Activated CD4-positive, alpha-beta T cell treated with anti-CD3 and anti-CD28 coated beads, Interleukin-2, amount 50 U/mL, for 48 hours (primary cell): ENCODE data around the gene GPR108.
"Not testable (repeated sequence)": the region's sequence is repeated elsewhere in the genome, so short reads cannot be mapped to it uniquely, and the experiment has no call there.

Experiments used
- DNase-seq, 2 experiments: peaks; one replicate each; pipeline ENCODE4 v3.0.0-alpha.2; 2020

Gene GPR108

DNA sequence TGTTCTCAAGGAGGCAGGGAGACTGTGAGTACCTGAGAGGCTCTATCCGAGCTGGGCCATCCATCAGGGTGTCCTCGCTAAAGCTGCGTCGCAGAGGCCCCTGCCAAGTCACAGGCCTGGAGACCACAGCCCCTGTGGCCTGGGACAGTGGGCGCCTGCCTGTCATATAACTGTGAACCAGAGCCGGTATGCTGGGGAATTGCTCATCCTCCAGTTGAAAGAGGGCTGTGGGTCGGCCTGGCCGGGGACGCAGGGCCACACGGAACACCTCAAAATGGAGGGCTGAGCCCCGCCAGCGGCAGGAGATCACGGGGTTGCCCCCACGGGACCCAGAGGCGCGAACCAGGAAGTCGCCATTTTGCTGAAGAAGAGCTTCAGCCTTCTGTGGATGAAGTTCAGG, 23.2 kb upstream of the GPR108 start:
- DNase-seq, result no peak

DNA sequence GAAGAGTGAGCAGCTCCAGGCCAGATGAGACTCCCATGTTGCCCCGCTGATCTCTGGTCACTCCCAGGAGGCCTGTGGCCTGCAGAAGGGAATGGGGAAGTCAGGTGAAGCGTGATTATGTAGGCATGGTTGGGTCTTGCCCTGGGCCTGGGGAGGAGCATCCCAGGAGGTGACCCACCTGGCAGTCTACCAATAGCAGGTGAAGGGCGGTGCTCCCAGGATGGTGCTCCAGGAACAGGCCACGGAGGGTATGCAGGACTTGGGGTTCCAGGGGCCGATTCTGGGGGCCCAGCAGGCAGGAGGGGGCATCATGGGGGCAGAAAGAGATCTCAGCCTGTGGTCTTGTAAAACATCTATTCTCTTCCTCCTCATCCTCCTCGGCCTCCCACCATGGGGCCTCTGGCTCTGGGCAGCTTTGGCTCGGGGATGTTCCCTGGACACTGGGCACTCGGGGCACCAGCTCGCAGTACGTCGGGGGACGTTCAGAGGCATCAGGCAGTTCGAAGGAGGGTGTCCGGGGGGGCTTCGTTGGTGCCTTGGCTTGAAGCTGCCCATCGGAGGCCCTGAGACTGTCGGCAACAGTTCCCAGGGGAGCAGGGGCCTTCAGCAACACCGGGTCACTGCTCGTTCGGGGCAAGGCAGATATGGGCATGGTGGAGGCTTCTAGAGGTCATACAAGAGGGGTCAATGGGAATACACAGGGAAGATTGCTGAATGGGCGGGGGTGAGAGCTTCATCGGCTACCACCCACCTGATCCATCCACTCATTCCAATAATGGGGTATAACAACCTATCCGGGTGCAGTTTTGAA, 17.5 kb upstream of the GPR108 start:
- DNase-seq, result no peak

DNA sequence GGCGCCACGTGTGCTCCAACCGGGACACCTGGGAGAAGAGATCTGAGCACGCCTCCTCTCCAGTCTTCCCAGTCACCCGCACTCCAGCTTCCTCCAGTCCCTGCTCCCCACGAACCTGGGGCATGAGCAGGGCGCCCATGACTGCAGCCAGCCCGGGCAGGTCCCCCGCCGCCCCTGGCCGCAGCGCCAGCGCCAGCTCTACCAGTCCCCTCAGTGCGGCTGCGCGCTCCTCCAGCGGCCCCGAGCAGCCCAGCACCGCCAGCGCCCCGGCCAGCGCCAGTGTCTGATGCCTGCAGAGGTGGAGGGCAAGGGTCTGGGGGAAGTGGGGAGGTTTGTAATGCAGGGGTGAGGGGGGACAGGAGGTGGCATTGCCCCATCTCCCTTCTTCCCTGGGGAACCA, 16.8 kb upstream of the GPR108 start:
- DNase-seq, result no peak

DNA sequence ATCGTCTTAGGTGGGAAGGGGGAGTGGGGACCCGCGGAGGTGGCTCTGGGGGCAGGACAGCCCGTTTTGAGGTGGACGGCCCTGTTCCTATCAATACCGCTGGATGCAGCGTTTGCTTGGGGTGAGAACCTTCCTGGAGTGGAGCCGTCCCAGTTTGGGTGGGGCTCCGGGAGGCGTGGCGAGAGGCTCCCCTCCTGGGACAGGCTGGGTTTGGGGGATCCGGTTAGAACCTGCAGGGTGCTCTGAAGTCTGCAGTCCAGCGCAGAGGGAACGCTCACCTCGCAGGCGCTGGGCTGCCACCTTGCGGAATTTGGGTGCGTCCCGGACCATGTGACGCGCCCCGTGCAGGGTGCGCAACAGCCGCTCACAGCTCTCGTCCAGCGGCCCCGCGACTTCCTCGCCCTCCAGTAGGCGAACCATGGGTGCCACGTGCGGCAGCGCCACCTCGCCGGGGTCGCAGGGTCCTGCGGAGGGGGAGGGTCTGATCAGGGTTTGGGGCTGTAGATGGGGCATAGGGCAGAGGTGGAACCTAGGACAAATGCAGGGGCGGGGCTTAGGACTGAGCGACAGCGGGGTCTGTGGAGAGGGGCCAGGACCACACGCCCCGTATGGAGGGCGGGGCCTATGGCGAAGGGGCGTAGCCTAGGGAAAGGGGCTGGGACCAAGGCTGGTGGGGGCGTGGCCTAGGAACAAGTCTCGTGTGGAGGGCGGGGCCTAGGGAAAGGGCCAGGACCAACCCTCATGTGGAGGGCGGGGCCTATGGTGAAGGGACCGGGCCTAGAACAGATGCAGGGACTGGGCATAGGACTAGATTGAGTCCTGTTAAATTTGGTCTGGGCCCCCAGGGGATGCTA, 16.0 kb upstream of the GPR108 start:
- DNase-seq, result peak; percentile 84 to 89

DNA sequence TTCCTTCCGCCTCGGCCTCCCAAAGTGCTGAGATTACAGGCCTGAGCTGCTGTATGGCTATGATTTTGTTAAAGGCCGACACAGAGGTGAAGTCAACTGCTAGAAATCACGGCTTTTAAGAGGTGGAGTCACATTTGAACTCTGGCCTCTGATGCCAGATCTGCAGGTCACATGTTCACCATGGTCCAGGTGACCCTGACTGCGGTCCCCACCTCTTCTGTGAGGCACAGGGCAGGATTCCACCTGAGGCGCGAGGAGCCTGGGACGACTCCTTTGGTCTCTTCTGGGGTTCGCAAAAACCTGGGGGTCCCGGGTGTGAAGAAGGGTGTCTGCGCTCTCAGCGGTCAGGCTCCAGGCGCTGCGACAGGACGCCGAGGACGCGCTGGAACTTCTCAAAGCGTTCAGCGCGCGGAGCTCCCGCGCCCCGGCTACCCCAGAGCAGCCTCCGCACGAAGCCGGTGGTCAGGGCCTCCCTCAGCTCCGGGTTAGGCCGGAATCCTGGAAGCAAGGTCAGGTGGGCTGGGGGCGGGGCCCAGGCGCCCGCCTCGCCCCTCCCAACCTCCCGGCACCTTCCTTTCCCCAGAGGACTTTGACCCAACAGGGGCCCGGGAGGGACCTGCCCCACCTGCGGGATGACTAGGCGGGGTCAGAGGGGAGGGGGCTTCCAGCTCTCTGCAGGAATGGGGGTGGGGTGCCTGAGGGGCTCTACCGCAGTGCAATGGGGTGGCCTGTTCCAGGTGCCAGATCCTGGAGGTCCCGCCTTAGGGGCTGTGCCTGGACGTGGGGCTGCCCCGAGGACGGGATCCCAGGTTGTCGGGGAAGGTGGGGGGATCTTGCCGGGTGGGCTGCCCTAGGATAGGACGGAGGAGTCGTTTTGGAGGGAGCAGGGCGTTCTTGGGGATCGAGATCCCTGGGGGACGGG, 15.1 kb upstream of the GPR108 start:
- DNase-seq, result no peak

DNA sequence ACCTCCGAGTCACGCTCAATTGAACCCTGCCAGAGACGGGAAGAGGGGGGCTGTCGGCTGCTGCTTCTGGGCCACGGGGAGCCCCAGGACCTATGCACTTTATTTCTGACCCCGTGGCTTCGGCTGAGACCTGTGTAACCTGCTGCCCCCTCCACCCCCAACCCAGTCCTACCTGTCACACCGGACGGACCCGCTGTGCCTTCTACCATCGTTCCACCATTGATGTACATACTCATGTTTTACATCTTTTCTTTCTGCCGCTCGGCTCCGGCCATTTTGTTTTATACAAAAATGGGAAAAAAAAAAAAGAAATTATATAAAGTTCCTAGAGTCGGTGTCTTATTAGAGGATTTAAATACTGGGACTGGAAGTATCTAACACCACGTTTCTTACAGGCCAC, 13.8 kb upstream of the GPR108 start:
- DNase-seq, result no peak

DNA sequence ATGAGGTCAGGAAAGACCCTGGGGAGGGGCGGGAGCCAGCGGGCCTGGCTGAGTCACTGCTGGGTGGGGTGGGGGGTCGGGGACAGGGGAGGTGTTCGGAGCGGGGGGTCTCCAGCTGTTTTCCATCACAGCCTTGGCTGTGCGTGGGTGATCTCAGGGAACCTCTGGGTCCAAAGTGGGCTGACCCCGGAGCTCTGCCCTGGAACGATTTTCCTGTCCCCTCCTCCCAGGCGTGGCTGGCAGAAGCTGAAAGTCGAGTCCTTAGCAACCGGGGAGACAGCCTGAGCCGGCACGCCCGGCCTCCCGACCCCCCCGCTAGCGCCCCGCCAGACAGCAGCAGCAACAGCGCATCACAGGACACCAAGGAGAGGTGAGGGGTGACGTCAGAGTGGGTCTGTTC, 12.7 kb upstream of the GPR108 start:
- no peak for DNase-seq

DNA sequence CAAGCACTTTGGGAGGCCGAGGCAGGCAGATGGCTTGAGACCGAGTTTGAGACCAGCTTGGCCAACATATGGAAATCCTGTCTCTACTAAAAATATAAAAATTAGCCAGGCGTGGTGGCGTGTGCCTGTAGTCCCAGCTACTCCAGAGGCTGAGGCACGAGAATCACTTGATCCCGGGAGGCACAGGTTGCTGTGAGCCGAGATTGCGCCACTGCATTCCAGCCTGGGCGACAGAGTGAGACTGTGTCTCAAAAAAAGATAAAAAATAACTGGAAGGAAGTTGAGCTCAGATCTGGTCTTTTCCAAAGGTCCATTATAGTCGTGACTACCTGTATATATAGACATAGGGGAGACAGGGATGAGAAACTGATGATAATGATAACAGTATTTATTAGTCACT, 11.2 kb upstream of the GPR108 start:
- DNase-seq, result not testable (repeated sequence)

DNA sequence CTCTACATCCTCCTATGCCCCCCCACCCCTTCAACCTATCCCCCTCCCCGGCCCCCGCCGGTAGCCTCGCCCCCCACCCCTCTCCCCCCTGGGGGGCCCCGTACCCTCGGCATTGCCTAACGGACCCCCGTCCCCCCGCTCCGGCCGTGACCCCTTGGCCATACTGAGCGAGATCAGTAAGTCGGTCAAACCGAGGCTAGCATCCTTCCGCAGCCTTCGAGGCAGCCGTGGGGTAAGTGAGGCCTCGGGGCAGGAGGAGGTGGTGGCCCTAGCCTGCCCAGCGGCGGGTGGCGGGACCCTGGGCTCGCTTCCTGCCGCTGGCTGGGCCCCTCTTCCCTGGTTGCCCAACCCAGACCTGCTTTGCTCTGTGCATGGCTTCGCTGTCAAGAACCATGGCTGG, 8.6 kb upstream of the GPR108 start:
- DNase-seq, result no peak

DNA sequence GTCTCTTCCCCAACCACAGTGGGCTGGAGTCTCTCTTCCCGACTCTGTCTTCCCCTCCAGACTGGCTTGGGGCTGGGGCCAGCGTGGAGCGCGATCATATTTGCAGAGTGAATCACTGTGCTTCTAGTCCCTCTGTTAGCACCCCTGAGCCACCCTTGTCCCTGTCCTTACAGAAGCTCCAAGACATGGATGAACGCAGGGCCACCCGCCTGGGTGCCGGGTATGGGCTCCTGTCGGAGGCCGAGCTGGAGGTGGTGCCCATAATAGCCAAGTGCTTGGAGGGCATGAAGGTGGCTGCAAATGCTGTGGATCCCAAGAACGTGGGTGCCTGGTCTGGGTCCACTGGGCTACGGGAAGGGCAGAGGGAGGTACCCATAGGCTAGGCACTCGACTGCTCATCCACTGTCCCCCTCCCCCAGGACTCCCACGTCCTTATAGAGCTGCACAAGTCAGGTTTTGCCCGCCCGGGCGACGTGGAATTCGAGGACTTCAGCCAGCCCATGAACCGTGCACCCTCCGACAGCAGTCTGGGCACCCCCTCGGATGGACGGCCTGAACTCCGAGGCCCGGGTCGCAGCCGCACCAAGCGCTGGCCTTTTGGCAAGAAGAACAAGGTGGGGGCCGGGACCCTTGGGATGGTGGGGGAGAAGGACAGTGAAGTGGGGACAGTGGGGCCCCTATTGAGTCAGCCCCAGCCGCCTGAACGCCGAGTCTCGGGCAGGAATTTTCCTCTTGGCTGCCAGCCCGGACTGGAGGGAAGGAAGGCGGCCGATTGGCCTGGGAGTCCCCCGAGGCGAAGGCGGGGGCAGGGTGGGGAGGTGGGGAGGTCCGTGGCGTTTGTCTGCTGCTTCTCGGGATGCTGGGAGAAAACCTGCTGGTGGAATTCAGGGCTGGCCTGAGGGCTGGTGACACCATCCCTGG, 7.3 kb upstream of the GPR108 start:
- no peak for DNase-seq

DNA sequence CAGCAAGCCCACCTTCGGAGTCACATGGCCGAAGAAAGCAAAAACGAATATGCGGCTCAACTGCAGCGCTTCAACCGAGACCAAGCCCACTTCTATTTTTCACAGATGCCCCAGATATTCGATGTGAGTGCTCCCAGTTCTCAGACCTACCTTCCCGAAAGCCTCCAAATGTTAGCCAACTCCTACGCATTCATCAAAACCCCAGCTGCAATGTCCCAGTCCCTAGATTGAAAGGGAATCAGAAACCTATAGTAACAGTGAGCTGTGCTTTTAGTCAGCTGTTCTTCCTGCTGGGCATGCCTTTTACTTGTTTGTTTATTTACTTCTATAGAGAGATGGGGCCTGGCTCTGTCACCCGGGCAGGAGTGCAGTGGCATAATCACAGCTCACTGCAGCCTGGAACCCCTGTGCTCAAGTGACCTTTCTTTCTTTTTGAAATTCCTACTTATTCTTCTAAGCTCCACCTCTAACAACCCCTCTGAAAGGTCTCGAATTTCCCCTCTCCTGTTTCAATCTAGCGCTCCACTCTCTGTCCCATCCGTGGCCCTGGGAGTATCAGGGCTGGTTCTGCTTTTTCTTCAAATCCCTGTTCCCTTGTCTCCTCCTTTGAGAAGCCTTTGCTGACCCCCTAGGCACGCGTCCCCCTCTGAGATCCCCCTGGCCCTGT, 6.5 kb upstream of the GPR108 start:
- no peak for DNase-seq

DNA sequence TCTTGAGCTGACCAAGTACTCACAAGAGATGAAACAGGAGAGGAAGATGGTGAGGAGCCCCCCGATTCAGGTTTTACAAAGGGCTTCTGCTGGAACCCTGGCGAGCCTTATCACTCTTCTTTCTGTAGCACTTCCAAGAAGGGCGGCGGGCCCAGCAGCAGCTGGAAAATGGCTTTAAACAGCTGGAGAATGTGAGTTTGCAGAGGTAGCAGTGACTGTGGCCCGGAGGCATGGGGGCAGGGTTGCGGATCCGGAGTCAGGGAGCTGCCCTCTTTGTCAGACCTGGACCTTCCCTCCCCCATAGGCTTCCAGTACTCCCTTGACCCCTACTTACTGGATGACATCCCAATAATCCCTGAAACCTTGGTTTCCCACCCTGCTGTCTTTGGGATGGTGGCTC, 5.7 kb upstream of the GPR108 start:
- DNase-seq, result no peak

DNA sequence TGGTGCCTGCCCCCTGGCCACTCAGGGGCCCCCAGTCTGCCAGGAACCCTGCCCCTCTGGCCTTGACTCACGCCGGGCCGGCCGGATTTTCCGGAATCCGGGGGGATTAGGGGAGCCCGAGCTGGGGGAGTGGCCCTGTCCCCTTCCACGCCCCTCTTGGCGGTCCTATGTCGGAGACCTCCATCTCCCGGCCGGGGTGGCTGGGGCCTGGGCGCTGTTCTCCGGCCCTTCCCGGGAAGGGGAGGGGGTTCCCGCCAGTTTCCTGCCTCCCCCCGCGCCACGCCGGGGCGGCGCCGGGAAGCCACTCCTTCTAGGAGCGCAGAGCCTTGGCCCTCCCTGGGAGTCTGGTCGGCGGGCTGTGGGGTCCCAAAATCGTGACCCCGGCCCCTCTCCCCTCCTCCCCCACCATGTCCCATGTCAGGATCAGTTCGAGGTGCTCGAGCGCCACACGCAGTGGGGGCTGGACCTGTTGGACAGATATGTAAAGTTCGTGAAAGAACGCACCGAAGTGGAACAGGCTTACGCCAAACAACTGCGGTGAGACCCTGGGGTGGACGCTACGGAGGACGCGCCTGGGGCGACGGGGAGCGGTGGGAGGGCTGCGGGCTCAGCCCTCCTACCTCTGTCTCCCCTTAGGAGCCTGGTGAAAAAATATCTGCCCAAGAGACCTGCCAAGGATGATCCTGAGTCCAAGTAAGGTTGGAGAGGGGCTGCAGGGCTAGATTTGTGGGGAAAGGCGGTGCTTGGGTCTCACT, 3.4 kb upstream of the GPR108 start:
- DNase-seq, result peak in 1 of 2 experiments; percentile 24

DNA sequence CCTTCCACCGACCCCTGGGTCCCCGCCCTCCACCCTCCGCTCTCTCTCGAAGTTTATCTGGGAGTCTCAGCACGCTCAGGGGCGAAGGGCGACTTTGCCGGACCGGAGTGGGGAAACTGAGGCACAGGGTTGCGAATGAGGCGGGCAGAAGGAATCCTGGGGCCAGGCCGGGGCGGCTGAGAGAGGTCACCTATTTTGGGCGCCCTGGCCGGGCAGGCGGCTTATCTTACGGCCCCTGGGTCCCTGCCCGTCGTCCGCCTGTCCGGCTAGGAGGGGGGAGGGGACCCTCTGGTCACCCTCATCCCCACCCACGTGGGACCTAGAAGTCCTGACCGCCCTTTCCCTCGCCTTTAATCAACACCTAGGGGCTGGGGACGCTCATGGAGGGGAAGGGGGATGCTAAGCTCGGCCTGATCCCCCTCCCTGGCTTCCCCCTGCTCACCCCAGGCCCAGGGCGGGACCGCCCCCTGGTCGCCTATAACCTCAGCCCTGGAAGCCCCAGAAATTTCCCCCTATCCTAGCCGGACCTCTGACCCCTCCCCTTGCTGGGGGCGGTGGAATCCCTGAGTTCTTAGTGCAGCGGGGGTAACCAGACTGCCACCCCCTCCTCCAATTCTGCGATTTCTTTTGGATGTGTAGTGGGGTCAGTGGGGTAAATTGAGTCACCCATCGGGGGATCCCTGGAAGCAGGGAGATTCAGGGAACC, 2.7 kb upstream of the GPR108 start:
- peak; percentile 37 to 52 for DNase-seq

DNA sequence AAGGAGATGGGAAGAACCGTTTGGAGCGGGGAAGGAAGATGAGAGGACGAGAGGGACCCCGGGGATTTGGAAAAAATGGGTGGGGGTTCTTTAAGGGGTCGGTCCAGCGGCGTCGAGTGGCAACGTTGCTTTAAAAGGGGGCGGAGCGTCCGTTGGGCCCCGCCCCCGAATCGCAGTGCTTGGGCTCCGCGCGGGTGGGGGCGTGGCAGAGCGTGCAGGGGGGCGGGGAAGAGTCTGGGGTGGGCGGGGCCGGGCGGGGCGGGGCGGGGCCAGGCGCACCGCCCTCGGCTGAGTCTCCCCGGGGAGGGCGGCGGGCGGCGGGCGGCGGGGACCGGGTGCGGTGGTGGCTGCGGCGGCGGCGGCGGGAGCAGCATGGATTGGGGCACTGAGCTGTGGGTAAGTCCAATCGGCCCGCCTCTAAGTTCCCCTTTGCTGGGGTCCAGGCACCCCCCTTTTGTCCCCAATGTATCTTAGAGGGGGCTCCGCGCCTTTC, 2.1 kb upstream of the GPR108 start, which contains the start of gene TRIP10:
TRIP10 (plus strand) TSS at position 291 of the 493 bp plus-strand sequence; CDS start at position 373, 82 bp downstream.
- DNase-seq, result peak; percentile 77 to 79

DNA sequence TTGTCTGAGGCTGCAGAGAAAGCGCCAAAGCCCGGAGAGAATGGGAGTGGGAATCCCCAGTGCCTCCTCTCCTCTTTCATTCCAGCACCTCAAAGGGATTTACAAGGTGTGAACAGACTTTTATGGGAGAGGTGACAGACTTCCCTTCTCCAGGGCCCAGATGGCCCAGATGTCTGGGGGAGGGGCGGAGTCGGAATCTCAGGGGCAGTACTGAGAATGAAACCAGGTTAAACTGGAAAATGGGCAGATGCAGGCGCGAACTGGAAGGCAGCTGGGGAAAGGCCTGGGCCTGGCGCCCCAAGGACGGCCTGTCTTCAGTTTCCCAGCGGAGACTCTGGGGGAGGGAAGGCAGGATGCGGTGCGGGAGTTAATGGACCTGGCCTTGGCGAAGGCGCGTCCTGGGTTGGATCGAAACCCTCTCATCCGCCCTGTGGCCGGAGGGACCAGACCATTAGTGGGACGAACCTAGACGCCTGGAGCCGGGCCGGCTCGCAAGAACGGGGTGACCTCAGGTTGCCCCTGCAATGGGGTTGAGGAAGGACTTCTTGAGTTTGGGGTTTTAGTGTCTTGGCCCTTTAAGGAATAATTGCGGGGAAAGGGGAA, 1.5 kb upstream of the GPR108 start:
- peak; percentile 37 to 47 for DNase-seq

DNA sequence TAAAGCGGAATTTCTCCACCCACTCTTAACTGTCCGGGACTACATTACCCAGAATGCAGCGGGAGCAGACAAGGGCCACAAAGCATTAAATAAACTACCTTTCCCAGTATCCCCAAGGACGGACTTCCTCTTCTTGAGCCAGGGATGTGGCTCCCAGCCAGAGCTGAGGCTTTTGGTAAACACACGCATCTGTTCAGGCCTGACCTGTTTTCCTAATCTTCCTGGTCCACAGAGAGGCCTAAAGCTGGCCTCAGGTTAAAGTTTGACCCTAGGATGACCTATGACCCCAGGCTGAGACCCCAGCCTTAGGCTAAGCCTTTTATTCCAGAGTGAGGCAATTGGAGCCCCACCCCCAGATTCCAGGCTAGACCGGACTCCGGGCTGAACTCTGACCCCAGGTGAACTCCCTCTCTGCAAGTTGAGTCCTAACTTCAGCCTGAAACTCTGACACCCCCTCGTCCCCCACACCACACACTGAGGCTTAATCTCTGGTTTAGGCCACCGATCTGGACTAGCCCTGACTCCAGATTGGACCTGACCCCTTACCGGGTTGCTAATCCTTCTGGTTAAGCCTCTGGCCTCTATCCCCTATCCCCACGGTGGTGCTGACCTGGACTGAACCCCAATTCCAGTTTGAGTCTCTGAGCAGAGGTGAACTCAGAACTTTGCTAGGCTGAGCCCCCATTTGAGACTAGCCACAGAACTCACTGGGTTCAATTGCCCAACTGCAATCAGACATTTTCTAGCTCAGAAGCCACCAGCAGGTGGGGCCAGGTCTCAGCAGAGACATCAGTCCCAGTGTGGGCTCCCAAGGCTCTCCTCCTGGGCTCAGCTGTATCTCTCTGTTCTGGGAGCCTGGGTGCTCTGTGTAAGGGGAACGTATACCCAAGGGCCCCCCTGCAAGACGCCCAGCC, 750 bp upstream of the GPR108 start:
- peak; percentile 81 to 87 for DNase-seq

DNA sequence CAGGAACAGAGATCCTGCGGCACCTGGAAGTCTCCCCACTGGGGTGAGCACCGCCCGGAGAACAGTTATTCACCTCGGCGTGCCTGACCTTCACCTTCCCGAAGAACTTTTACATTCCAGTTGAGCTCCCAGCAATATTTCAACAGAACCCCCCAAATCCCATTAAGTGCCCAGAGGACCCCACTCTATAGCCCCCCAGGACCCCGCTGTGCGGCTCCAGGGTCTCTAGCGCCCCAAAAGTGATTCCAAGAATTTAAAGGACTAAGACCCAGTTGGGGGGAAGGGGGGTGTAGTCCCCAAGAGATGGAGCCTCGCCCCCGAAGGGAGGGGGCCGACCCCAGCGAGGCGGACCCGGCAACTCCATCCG, 480 bp downstream of the GPR108 start:
- no peak for DNase-seq
